ENCODE measurements around the gene INSYN1. TPM values are rescaled to one million over a fixed set of nuclear protein-coding genes. Genes with fewer than 3 reads are reported as not detected.

Gene INSYN1
- total and polyA plus RNA-seq, 2 experiments from 2014 or later: 0.18 to 14.2 TPM

DNA sequence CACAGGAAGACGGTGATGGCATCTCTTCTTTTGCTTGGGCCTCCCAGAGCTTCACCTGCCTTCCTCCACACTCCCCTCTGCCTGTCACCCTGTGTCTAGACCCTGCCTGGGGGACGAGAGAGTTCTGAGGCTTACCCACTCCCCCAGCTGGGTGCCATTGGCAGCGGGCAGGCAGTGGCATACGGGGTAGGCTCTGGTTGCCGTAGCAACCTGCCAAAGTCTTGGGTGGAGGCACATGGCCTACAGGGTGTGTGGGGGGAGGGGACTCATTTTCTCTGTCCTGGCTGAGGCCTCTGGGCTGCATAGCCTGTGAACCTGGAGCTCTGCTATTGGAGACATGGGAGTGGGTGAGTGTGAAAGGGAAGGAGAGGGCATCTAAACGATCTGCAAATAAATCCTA, 4.4 kb downstream of the INSYN1 start:
- Histone ChIP-seq H3K9me2 (ENCODE audit: insufficient read depth) (no peaks in the 10 kb centered on the region), H3K4me1 (ENCODE audit: insufficient read depth) (peaks cover 27% of the 10 kb centered on the region), H2AFZ (no peak overlapping the region), H3K79me2 (replicated peaks; ENCODE audit: insufficient read depth) (no peaks in the 10 kb centered on the region), H3K4me2 (no peak overlapping the region), H3K4me3 (no peak overlapping the region), H3K36me3 (ENCODE audit: insufficient read depth) (no peaks in the 10 kb centered on the region), H3F3A (replicated peaks; ENCODE audit: low read depth) (no peaks in the 10 kb centered on the region; the same call in 1 of the 2 replicates), H3K27me3 (ENCODE audit: insufficient read depth) (peaks cover 10% of the 10 kb centered on the region), H4K20me1 (replicated peaks; ENCODE audit: insufficient read depth) (no peaks in the 10 kb centered on the region), H3K27ac (ENCODE audit: low read depth) (no peak overlapping the region)
- Mint-ChIP-seq H3K4me3 (no peak overlapping the region), H3K27me3 (ENCODE audit: insufficient read depth, low read depth, poor library complexity) (peaks cover 22% of the 10 kb centered on the region), H3K27ac (no peak overlapping the region), H3K9me3 (no peaks in the 10 kb centered on the region), H3K36me3 (ENCODE audit: low read depth) (no peaks in the 10 kb centered on the region; the same call in 2 of the 3 replicates), H3K4me1 (peaks cover 54% of the 10 kb centered on the region)
- no peak for ATAC-seq
- DNase-seq (ENCODE audit: low spot score): no peak
- TF ChIP-seq POLR2AphosphoS5 (IDR thresholded peaks at IDR 0.05; ENCODE audit: low read depth): no peak
- TF ChIP-seq REST (IDR thresholded peaks at IDR 0.05; ENCODE audit: unreplicated experiment): no peak
- no peak for TF ChIP-seq ZNF114 (CRISPR knock-in tag; IDR thresholded peaks at IDR 0.05)
- TF ChIP-seq, protein P1, sequence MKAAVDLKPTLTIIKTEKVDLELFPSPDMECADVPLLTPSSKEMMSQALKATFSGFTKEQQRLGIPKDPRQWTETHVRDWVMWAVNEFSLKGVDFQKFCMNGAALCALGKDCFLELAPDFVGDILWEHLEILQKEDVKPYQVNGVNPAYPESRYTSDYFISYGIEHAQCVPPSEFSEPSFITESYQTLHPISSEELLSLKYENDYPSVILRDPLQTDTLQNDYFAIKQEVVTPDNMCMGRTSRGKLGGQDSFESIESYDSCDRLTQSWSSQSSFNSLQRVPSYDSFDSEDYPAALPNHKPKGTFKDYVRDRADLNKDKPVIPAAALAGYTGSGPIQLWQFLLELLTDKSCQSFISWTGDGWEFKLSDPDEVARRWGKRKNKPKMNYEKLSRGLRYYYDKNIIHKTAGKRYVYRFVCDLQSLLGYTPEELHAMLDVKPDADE (IDR thresholded peaks at IDR 0.05): no peak
- no peak for TF ChIP-seq CTCF (conservative IDR thresholded peaks at IDR 0.05; ENCODE audit: low read depth in 2 of 2)

- Mint-ChIP-seq H3K9me3 (no peaks in the 10 kb centered on the region), H3K4me1 (peaks cover 51% of the 10 kb centered on the region), H3K36me3 (ENCODE audit: low read depth) (no peaks in the 10 kb centered on the region; the same call in 2 of the 3 replicates), H3K27ac (no peak overlapping the region), H3K27me3 (ENCODE audit: insufficient read depth, low read depth, poor library complexity) (peaks cover 19% of the 10 kb centered on the region), H3K4me3 (no peak overlapping the region)
- ATAC-seq (no peak), DNase-seq (ENCODE audit: low spot score) (no peak)
- Histone ChIP-seq H4K20me1 (replicated peaks; ENCODE audit: insufficient read depth) (no peaks in the 10 kb centered on the region), H2AFZ (no peak overlapping the region), H3K4me2 (no peak overlapping the region), H3F3A (replicated peaks; ENCODE audit: low read depth) (no peaks in the 10 kb centered on the region), H3K79me2 (replicated peaks; ENCODE audit: insufficient read depth) (no peaks in the 10 kb centered on the region), H3K27ac (ENCODE audit: low read depth) (no peak overlapping the region), H3K9me2 (ENCODE audit: insufficient read depth) (no peaks in the 10 kb centered on the region), H3K36me3 (ENCODE audit: insufficient read depth) (no peaks in the 10 kb centered on the region), H3K4me1 (ENCODE audit: insufficient read depth) (peaks cover 23% of the 10 kb centered on the region), H3K27me3 (ENCODE audit: insufficient read depth) (peaks cover 4% of the 10 kb centered on the region; the same call in 1 of the 2 replicates), H3K4me3 (no peak overlapping the region)
- TF ChIP-seq JUNB (IDR thresholded peaks at IDR 0.05; ENCODE audit: unreplicated experiment) (no peak), ZNF331 (CRISPR knock-in tag; IDR thresholded peaks at IDR 0.05; ENCODE audit: low read depth) (no peak), CTCF (conservative IDR thresholded peaks at IDR 0.05; ENCODE audit: low read depth in 2 of 2) (no peak), ZNF114 (CRISPR knock-in tag; IDR thresholded peaks at IDR 0.05) (no peak), POLR2AphosphoS5 (IDR thresholded peaks at IDR 0.05; ENCODE audit: low read depth) (no peak), STAT1 (IDR thresholded peaks at IDR 0.05; ENCODE audit: unreplicated experiment) (no peak), EZH2phosphoT487 (IDR thresholded peaks at IDR 0.05; ENCODE audit: unreplicated experiment) (no peak), EZH2 (IDR thresholded peaks at IDR 0.05; ENCODE audit: low read depth, unreplicated experiment) (no peak)
Measured at GRCh38 chr15:73747847-73748590, 5.1 kb downstream of the INSYN1 start.
